ENCODE measurements around the gene NME7.

The NME7 gene

GRCh38 chr1:169387399-169387798 is 19.8 kb upstream of the NME7 start:
- no peak for TF ChIP-seq CTCF (IDR thresholded peaks at IDR 0.05; ENCODE audit: low read depth, low read length, missing control alignments)
- in situ Hi-C loops (cut with HindIII; ENCODE audit: low sequenced_read_pairs): no loop called here
- DNase-seq (ENCODE audit: low read depth): no peak
- no peak overlapping the region for H3K4me3 ChIP-seq (ENCODE audit: low read depth, low read length)

- no peak overlapping the region for H3K4me3 ChIP-seq (ENCODE audit: low read depth, low read length)
- in situ Hi-C loops (cut with HindIII; ENCODE audit: low sequenced_read_pairs): no loop called here
- no peak for DNase-seq (ENCODE audit: low read depth)
- no peak for TF ChIP-seq CTCF (IDR thresholded peaks at IDR 0.05; ENCODE audit: low read depth, low read length, missing control alignments)
Measured at GRCh38 chr1:169383449-169383848, 15.9 kb upstream of the NME7 start.

GRCh38 chr1:169381162-169381561 is 13.6 kb upstream of the NME7 start:
- in situ Hi-C loops (cut with HindIII; ENCODE audit: low sequenced_read_pairs): no loop called here
- H3K4me3 ChIP-seq (ENCODE audit: low read depth, low read length): no peak overlapping the region
- DNase-seq (ENCODE audit: low read depth): no peak
- no peak for TF ChIP-seq CTCF (IDR thresholded peaks at IDR 0.05; ENCODE audit: low read depth, low read length, missing control alignments)

- TF ChIP-seq CTCF (IDR thresholded peaks at IDR 0.05; ENCODE audit: low read depth, low read length, missing control alignments): no peak
- no peak for DNase-seq (ENCODE audit: low read depth)
- in situ Hi-C loops (cut with HindIII; ENCODE audit: low sequenced_read_pairs): no loop called here
- H3K4me3 ChIP-seq (ENCODE audit: low read depth, low read length): no peak overlapping the region
Measured at GRCh38 chr1:169371404-169371803, 3.8 kb upstream of the NME7 start.

GRCh38 chr1:169368406-169368769 is 791 bp upstream of the NME7 start:
- no peak for DNase-seq (ENCODE audit: low read depth)
- peak overlapping the region; percentile 70 for H3K4me3 ChIP-seq (ENCODE audit: low read depth, low read length)
- no peak for TF ChIP-seq CTCF (IDR thresholded peaks at IDR 0.05; ENCODE audit: low read depth, low read length, missing control alignments)
- in situ Hi-C loops (cut with HindIII; ENCODE audit: low sequenced_read_pairs): no loop called here

GRCh38 chr1:169367096-169367685 is 406 bp downstream of the NME7 start:
- TF ChIP-seq CTCF (IDR thresholded peaks at IDR 0.05; ENCODE audit: low read depth, low read length, missing control alignments): no peak
- in situ Hi-C loops (cut with HindIII; ENCODE audit: low sequenced_read_pairs): no loop called here
- DNase-seq (ENCODE audit: low read depth): no peak
- H3K4me3 ChIP-seq (ENCODE audit: low read depth, low read length): peak overlapping the region; percentile 70

- H3K4me3 ChIP-seq (ENCODE audit: low read depth, low read length): no peak overlapping the region
- in situ Hi-C loops (cut with HindIII; ENCODE audit: low sequenced_read_pairs): no loop called here
- TF ChIP-seq CTCF (IDR thresholded peaks at IDR 0.05; ENCODE audit: low read depth, low read length, missing control alignments): no peak
- DNase-seq (ENCODE audit: low read depth): no peak
Measured at GRCh38 chr1:169364948-169365347, 2.6 kb downstream of the NME7 start.

All from astrocyte of the cerebellum (primary cell).